Mononuclear cell (primary cell): Measurements from ENCODE around the gene MUC20. TPM values are rescaled to one million over a fixed set of nuclear protein-coding genes. Genes with fewer than 3 reads are reported as not detected.
"Not testable (repeated sequence)": the region's sequence is repeated elsewhere in the genome, so short reads cannot be mapped to it uniquely, and the experiment has no call there.

Source experiments
- H3K27me3 ChIP-seq: 2 replicates; pipeline ENCODE4 v1.6.0; 2011; ENCODE audit warnings: low read length, control low read depth; ENCODE audit not compliant: insufficient read depth
- H3K4me1 ChIP-seq: 2 replicates; pipeline ENCODE4 v1.5.1; 2011; ENCODE audit warnings: mild to moderate bottlenecking, low read length, control low read depth; ENCODE audit not compliant: insufficient read depth
- H3K4me3 ChIP-seq: 2 replicates; pipeline ENCODE4 v1.5.1; 2011; ENCODE audit warnings: mild to moderate bottlenecking, low read length, moderate library complexity
- H3K9me3 ChIP-seq: 2 replicates; pipeline ENCODE4 v1.5.1; 2011; ENCODE audit warnings: low read depth, mild to moderate bottlenecking, control low read depth, low read length
- total RNA-seq: library from RNA; depleted of rRNA; stranded (reverse); fragments of >200 nt; gene quantifications from one replicate; pipeline ENCODE4 v1.2.3, GENCODE V29; 2012

The MUC20 gene
- total RNA-seq, 1 donor = 0.84 TPM

GRCh38 chr3:195689184-195690070, 31.4 kb upstream of the MUC20 start:
- not testable (repeated sequence) for H3K4me3 ChIP-seq, H3K4me1 ChIP-seq, H3K9me3 ChIP-seq, H3K27me3 ChIP-seq

- no peaks in the 10 kb centered on the region for H3K4me1 ChIP-seq
- H3K9me3 ChIP-seq = no peaks in the 10 kb centered on the region
- no peaks in the 10 kb centered on the region for H3K27me3 ChIP-seq
- H3K4me3 ChIP-seq = no peak overlapping the region
Observed at GRCh38 chr3:195690951-195691350, 29.8 kb upstream of the MUC20 start.

- H3K4me3 ChIP-seq, H3K27me3 ChIP-seq, H3K4me1 ChIP-seq, H3K9me3 ChIP-seq: not testable (repeated sequence)
Observed at GRCh38 chr3:195691596-195692353, 29.0 kb upstream of the MUC20 start.

GRCh38 chr3:195692354-195692685, 28.5 kb upstream of the MUC20 start:
- no peaks in the 10 kb centered on the region for H3K27me3 ChIP-seq
- no peak overlapping the region for H3K4me3 ChIP-seq
- no peaks in the 10 kb centered on the region for H3K9me3 ChIP-seq
- no peaks in the 10 kb centered on the region for H3K4me1 ChIP-seq

- H3K9me3 ChIP-seq = no peaks in the 10 kb centered on the region
- no peaks in the 10 kb centered on the region for H3K4me1 ChIP-seq
Observed at GRCh38 chr3:195692781-195693427, 27.9 kb upstream of the MUC20 start.

GRCh38 chr3:195693428-195694216, 27.2 kb upstream of the MUC20 start:
- H3K4me1 ChIP-seq = no peaks in the 10 kb centered on the region
- no peak overlapping the region for H3K4me3 ChIP-seq
- no peaks in the 10 kb centered on the region for H3K27me3 ChIP-seq
- no peaks in the 10 kb centered on the region for H3K9me3 ChIP-seq

More at GRCh38 chr3:195692781-195693427, 27.9 kb upstream of the MUC20 start:
- Histone ChIP-seq H3K4me3 (no peak overlapping the region), H3K27me3 (no peaks in the 10 kb centered on the region)

GRCh38 chr3:195694217-195695076, 26.3 kb upstream of the MUC20 start:
- not testable (repeated sequence) for H3K4me1 ChIP-seq, H3K4me3 ChIP-seq, H3K27me3 ChIP-seq, H3K9me3 ChIP-seq

GRCh38 chr3:195696632-195697278, 24.0 kb upstream of the MUC20 start:
- no peaks in the 10 kb centered on the region for H3K4me1 ChIP-seq
- H3K9me3 ChIP-seq = no peaks in the 10 kb centered on the region
- no peaks in the 10 kb centered on the region for H3K27me3 ChIP-seq
- no peak overlapping the region for H3K4me3 ChIP-seq

- H3K4me1 ChIP-seq = no peaks in the 10 kb centered on the region
- H3K9me3 ChIP-seq = no peaks in the 10 kb centered on the region
- H3K4me3 ChIP-seq = no peak overlapping the region
- no peaks in the 10 kb centered on the region for H3K27me3 ChIP-seq
Observed at GRCh38 chr3:195697582-195698324, 23.0 kb upstream of the MUC20 start.

GRCh38 chr3:195698325-195698646, 22.5 kb upstream of the MUC20 start:
- no peaks in the 10 kb centered on the region for H3K27me3 ChIP-seq
- no peaks in the 10 kb centered on the region for H3K9me3 ChIP-seq
- no peak overlapping the region for H3K4me3 ChIP-seq
- no peaks in the 10 kb centered on the region for H3K4me1 ChIP-seq

GRCh38 chr3:195698647-195699387, 22.0 kb upstream of the MUC20 start:
- H3K4me3 ChIP-seq = no peak overlapping the region
- H3K9me3 ChIP-seq = no peaks in the 10 kb centered on the region
- no peaks in the 10 kb centered on the region for H3K27me3 ChIP-seq
- no peaks in the 10 kb centered on the region for H3K4me1 ChIP-seq

GRCh38 chr3:195699388-195699771, 21.4 kb upstream of the MUC20 start:
- Histone ChIP-seq H3K27me3 (no peaks in the 10 kb centered on the region), H3K4me3 (no peak overlapping the region), H3K9me3 (no peaks in the 10 kb centered on the region), H3K4me1 (no peaks in the 10 kb centered on the region)

GRCh38 chr3:195699860-195700259, 20.9 kb upstream of the MUC20 start:
- Histone ChIP-seq H3K27me3 (no peaks in the 10 kb centered on the region), H3K4me1 (no peaks in the 10 kb centered on the region), H3K4me3 (no peak overlapping the region), H3K9me3 (no peaks in the 10 kb centered on the region)
